Caki2 (cell line): Measurements from ENCODE around the gene ARHGAP45. TPM values are rescaled to one million over a fixed set of nuclear protein-coding genes. Genes with fewer than 3 reads are reported as not detected.
A peak's percentile ranks its signal among the peaks of the same experiment; 100 is the strongest.

Experiments
- DNase-seq: peaks from one replicate; pipeline ENCODE4 v3.0.0-alpha.2; 2015; ENCODE audit warnings: low read depth
- in situ Hi-C: cut with HindIII; loops from 2 replicates; pipeline ENCODE4 v1.10.0; 2016; ENCODE audit warnings: low sequenced_read_pairs, low pct_unique_long_range_greater_than_20kb, mixed read lengths
- total RNA-seq: library from RNA; depleted of rRNA; stranded (reverse); fragments of >200 nt; shearing (Covaris generic); gene quantifications from 2 replicates; pipeline ENCODE4 v1.2.3, GENCODE V29; 2014; ENCODE audit warnings: low replicate concordance

Gene ARHGAP45
- total RNA-seq, 1 experiment from 2014 or later: 17.3 TPM

DNA sequence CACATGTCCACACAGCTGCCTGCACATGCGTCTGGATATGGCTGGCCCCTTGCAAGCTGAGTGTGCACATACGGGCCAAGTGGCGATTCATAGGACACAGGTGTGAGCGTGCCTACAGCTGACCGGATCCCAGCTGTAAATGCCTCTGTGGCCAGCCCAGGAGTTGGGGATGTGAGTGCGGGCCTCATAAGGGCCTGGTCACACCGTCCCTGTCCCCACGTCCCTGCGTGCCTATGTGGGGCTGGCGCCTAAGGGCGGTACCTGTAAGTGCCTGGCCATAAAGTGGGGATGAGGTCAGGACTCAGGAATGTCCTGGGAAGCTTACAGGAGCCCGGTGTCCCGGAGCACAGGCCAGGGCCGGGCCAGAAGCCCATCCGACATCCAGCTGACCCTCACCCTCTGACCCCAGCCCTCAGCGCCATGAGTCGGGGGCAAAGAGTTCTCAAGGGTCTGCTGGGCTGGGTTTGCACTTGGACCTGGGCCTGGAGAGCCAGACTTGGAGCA, 1.3 kb upstream of the ARHGAP45 start:
- in situ Hi-C loops: no loop called here
- no peak for DNase-seq

DNA sequence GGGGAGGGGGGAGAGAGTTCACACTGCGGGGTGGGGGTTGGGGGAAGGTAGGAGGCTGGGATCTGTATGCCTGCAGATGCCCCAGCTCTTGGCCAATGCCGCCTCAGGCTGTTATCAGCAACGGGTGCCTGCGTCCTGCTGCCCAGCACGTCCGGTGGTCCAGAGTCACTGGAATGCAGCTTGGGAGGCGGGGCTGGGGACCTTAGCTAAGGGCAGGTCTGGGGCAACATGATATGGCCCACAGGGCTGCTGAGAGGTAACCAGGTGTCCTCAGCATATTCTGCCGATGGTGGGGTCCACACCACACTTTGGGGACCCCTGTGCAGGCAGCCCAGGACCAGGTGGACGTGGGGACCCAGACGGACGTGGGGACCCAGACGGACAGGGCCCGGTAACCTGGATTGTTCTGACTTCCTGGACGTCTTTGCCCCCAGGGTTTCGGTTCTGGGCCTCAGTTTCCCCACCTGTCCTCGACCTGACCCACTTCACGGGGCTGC, 668 bp upstream of the ARHGAP45 start:
- in situ Hi-C loops: no loop called here
- no peak for DNase-seq

DNA sequence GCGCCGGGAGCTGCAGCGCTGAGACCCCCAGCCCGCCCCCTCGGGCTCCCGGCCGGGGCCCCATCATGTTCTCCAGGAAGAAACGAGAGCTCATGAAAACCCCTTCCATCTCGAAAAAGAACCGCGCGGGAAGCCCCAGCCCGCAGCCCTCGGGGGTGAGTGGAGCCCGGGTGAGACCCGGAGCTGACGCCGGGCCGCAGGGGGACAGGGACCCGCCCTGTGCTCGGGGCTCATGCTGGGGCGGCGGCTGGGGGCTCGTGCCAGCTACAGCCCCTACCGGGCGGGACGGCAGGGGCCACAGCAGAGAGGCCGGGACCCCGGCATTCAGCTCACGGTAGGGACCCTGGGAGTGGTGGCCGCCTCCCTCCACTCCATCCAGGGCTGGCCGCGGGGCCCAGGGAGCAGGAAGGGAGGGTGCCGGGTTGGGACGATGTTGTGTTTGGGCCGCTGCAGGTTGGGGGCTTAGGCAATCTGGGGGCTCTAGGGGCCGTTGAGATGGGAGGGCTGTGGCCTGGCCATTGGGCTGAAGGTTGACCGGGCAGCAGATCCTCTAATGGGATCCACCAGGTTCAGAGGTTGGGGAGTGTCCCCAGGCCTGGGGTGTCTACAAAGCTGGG, 482 bp downstream of the ARHGAP45 start:
- in situ Hi-C loops: no loop called here
- no peak for DNase-seq

DNA sequence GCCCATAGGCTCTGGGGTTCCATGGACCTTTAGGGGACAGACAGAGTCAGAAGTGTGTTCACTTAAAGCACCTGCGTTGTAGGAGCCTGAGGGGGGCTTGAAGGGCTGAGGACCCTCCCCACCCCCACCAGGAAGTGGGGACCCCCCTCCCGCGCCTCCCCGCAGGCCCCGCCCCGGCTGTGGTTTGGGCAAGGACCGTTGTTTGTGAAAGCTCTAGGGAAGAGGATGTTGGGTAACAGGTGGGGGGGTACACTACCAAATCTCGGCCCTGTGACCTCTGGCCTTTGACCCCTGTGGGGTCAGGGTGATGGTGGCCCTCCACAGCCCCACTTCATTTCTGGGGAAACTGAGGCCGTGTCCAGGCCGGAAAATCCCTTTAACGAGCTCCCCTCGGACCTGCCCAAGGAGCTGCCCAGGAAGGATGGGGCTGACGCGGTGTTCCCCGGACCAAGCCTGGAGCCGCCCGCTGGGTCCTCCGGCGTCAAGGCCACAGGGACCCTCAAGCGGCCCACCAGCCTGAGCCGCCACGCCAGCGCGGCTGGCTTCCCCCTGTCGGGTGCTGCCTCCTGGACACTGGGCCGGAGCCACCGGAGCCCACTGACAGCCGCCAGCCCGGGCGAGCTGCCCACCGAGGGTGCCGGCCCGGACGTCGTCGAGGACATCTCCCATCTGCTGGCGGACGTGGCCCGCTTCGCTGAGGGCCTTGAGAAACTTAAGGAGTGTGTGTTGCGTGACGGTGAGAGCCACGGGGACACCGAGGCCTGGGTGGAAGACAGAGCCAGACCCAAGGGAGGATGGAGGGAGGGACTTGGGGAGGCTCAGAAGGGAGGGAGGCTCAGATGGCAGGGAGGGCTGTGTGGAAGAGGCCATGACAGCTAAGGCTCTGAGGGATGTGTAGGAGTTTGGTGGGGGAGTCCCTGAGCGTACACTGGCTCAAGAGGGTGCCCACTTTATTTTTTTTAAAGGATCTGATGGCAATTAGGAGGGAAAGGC, 1.3 kb downstream of the ARHGAP45 start:
- in situ Hi-C loops: no loop called here
- DNase-seq: no peak

DNA sequence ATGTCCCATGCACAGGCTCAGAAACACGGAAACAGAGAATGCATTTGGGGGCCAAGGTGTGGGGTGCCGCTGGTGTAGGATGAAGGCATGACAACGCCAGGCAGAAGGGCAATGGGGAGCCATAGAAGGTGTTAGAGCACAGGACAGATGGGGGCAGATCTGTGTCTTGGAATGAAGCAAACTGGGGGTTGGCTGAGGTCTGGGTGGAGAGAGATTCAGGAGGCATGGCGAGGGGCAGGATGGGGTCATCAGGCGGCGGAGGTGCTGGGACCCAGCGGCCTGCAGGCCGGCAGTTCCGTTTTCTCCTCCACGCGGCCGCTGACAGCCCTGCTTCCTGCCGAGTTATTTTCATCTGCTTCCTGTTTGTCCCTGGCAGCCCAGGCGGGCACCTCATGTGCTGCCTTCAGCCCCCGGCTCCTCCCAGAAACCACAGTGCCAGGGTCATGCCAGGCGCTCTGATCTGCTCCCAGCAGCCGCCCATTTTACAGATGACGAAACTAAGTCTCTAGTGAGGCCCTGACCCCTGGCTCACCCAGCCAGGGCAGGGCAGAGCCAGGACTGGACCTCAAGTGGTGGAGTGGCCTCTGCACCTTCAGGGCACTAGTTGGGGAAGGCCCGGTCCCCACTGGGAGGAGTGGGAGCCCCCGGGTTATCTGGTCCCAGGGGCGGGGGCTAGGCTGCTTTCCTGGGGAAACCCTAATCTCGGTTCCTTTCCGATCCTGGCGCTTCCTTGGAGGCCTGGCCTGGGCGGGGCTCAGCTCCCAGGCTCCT, 2.2 kb downstream of the ARHGAP45 start:
- DNase-seq: no peak
- in situ Hi-C loops: no loop called here

DNA sequence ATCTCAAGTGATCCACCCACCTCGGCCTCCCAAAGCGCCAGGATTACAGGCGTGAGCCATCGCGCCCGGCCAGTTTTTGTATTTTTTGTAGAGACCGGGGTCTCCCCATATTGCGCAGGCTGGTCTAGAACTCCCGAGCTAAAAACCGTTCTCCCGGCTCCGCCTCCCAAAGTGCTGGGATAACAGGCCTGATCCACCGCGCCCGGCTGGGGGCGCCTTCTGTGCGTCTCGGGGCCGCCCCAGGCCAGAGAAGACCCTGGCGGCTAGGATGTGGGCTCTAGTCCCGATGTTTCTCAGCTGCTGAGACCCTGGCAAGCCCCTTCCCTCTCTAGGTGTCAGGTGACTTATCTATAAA, 3.6 kb downstream of the ARHGAP45 start:
- no peak for DNase-seq
- in situ Hi-C loops: no loop called here

DNA sequence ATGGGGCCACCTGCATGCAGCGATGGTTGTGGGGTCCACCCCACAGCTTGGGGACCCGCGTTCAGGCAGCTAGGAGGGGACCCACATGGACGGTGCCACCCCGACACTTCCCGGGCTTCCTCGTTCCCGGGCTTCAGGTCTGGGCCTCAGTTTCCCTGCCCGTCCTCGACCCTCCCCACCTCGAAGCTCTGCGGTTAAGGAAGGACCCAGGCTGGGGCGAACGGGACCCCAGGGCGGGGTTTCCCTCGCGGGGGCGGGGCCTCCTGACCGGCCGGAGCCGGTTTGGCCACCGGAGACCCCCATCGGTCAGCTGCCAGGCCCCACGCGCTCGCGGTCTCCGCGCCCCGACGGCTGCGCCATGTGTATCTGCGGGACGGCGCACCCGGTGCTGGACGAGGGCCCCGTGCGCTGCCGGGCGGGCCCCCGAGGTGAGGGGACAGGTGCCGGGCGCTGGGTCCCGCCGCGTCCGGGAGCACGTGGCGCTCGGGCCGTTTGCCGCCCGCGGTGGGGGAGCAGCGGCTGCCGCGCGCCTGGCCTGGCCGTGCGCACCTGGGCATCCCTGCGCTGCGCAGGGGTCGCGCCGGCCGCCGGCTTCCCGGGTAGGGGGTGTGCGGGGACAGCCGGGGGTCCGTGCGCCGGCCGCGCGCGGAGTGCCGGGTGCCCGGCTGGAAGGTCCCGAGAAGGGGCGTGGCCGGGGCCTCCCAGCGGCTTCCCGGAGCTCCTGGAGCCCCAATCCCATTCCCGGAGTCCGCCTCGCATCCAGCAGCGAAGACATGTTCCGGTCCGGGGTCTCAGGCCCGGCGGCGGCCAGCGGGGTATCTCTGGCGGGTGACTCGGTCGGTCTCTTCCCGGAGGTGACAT, 4.2 kb downstream of the ARHGAP45 start:
- in situ Hi-C loops: no loop called here

DNA sequence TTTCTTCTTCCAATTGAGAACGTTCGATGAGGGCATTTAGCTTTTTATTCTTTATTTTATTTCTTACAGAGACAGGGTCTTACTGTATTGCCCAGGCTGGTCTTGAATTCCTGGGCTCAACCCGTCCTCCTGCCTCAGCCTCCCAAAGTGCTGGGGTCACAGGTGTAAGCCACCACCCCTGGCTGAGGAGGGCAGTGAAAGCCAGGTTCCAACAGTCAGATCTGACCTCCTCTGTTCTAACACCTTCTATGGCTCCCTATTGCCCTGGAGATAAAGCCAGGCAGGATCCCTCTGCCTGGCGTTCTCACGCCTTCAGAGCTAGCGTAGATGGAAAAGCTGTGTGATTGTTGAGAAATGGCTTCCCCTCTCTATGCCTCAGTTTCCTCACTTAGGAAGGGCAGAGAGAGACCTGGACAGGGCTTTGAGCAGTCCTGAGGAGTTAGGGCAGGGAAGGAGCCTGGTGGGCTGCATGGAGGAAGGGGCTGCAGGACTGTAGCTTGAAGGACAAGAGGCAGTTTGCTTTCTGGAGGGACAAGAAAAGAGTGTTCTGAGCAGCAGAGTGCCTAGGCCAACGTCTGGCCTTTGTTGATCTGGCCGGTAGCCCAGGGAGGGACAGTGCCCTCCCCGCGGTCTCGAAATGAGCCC, 5.5 kb downstream of the ARHGAP45 start:
- in situ Hi-C loops: no loop called here
- DNase-seq: no peak

More for the DNA sequence above, 4.2 kb downstream of the ARHGAP45 start:
- DNase-seq: no peak

DNA sequence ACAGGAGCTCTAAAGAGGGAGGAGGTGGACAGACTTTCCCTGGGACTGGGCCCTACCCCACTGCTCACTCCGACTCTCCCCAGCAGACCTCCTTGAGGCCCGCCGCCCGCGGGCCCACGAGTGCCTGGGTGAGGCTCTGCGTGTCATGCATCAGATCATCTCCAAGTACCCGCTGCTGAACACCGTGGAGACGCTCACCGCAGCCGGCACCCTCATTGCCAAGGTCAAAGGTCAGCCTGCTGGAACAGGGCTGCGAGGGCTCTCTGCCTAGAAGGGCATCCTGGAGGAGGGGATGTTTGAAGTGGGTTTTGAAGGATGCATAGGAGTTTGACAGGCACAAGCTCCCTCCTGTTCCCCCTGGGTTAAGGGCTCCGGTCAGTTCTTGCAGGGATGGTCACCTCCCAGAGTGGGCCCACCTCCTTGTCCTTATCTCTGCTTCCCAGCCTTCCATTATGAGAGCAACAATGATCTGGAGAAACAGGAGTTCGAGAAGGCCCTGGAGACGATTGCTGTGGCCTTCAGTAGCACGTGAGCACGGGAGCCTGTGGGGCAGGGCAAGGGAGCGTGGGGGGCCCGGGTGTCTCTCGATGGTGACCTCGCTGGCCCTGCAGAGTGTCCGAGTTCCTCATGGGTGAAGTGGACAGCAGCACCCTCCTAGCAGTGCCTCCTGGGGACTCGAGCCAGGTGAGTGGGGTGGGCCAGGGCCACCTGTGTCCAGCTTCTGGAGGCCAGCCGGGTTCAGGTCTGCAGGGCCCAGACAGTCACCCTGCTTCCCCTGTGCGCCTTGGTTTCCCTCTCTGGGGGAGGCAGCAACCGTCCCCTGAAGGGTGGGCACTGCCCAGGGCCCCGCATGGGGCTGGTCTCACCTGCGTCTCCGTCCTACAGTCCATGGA, 6.3 kb downstream of the ARHGAP45 start:
- in situ Hi-C loops: no loop called here
- no peak for DNase-seq

DNA sequence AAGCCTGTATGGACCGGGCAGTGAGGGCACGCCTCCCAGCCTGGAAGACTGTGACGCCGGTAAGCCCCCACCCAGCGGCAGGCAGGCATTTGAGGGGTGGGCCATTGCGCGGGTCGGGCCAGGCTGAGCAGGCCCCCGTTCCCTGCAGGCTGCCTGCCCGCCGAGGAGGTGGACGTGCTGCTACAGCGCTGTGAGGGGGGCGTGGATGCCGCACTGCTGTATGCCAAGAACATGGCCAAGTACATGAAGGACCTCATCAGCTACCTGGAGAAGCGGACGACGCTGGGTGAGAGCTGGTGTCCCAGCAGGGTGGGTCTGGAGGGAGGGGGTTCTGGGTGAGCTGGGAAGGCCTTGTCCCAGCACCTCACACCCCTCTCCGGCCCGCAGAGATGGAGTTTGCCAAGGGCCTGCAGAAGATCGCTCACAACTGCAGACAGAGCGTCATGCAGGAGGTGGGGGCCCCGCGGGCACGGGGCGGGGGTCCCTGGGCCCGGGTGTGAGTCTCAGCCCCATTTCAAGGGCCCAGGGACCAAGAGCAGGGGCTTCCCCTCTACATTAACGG, 7.1 kb downstream of the ARHGAP45 start:
- no peak for DNase-seq
- in situ Hi-C loops: no loop called here

DNA sequence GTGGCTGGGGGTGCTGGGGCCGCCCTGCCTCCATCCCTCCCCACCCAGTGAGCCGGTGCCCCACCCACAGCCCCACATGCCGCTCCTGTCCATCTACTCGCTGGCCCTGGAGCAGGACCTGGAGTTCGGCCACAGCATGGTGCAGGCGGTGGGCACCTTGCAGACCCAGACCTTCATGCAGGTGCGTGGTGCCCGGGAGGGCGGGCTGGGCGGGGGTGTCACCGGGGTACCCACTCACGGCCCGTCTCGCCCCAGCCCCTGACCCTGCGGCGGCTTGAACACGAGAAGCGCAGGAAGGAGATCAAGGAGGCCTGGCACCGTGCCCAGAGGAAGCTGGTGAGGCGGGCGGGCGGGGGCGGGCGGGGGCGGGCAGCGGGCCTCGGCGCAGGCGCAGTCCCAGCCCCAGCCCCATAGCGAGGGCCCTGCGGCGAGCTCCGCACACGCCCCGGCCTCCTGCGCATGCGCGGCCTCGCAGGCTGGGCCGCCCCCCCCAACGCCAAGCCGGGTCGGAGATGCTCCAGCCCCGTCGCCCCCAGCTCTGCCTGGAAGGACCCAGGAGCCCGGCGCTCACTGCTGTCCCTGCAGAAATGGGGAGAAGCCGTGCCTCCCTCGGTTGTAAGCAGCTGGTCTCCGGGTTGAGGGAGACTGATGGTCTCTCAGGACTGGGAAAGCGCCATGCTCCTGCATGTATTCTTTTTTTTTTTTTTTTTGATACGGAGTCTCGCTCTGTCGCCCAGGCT, 7.7 kb downstream of the ARHGAP45 start:
- peak; percentile 53 for DNase-seq

DNA sequence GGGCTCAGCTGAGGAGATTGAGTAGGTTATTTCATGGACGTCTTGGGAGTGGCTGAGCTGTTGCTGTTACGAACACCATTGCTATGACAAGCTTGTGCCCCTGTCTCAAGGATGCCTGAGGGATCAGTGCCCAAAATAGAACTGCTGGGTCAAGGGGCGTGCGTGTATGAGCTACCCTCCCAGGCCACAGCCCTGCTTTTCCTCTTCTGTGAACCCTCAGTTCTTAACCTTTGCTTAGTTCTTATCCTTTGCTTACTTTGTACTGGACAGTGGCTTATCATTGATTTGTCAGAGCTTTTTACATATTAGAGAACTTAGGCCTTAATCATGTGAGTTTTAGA, 9.0 kb downstream of the ARHGAP45 start:
- in situ Hi-C loops: no loop called here
- DNase-seq: no peak

More for the DNA sequence above, 7.7 kb downstream of the ARHGAP45 start:
- in situ Hi-C loops: no loop called here

DNA sequence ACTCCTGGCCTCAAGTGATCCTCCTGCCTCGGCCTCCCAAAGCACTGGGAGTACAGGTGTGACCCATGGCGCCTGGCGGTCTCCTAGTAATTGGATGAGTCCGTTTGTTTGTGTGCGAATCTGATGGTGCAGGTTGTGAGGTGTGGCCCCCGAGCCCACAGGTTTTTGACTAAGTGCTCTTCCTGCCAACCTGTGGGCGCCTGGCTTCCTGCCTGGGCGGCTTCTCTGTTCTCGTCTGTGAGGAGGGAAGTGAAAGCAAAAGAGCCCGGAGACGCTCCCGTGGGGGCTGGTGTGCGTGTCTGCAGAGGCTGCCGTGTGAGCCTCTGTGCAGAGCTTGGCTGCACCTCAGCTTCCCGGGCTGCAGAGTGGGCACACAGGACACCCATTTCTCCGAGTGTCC, 10.0 kb downstream of the ARHGAP45 start:
- in situ Hi-C loops: no loop called here
- no peak for DNase-seq

DNA sequence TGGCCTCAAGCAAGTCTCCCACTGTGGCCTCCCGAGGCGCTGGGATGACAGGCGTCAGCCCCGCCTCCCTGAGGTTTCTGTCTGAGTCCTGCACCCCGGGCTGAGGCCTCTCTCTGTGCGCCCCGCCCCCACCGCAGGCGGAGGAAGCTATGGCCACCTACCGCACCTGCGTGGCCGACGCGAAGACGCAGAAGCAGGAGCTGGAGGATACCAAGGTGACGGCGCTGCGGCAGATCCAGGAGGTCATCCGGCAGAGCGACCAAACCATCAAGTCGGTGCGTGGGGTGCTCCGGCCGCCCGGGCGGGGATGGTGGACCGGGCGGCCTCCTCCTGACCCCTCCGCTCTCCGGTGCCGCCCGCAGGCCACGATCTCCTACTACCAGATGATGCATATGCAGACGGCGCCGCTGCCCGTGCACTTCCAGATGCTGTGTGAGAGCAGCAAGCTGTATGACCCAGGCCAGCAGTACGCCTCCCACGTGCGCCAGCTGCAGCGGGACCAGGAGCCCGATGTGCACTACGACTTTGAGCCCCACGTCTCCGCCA, 12.7 kb downstream of the ARHGAP45 start:
- in situ Hi-C loops: no loop called here
- DNase-seq: no peak

DNA sequence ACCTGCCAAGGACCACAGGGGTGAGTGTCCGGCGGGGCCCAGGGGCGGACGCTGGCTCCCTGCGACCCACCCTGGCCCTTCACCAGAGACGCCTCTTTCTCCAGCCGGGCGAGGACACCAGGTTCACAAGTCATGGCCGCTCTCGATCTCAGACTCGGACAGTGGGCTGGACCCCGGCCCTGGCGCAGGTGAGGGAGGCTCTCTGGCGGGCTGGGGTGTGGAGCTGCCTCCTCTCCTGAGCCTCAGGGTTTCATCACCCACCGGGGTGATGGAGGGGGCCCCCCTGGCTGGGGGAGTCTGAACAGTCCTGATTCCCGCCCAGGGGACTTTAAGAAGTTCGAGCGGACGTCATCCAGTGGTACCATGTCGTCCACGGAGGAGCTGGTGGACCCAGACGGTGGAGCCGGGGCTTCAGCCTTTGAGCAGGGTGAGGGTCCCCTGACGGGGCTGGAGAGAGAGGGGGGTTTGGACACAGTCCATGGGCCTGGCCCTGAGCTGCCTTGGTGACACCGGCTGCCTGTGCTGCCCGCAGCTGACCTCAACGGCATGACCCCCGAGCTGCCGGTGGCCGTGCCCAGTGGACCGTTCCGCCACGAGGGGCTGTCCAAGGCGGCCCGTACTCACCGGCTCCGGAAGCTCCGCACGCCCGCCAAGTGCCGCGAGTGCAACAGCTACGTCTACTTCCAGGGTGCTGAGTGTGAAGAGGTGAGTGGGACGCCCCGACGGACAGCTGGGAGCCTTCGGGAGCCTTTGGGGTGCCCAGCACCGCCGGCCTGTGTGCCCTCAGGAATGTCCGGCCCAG, 13.6 kb downstream of the ARHGAP45 start:
- in situ Hi-C loops: no loop called here
- DNase-seq: no peak
